K562 (cell line): Measurements from ENCODE around the gene USP48. TPM values are rescaled to one million over a fixed set of nuclear protein-coding genes. Genes with fewer than 3 reads are reported as not detected.

ENCODE experiments used
- ATAC-seq: fragments of 200-7000 bp; cut with Tn5 transposase; 3 replicates; pipeline ENCODE4 v1.9.1; 2020; ENCODE audit warnings: moderate library complexity
- Bru-seq: library from RNA; stranded (reverse); fragments of 400-500 nt; gene quantifications from one replicate; lab custom pipeline; 2021; lab: Mats Ljungman, UMichigan
- BruChase-seq, 2 experiments: library from RNA; stranded (reverse); fragments of 400-500 nt; gene quantifications; one replicate each; lab custom pipeline; 2021; lab: Mats Ljungman, UMichigan
- BruUV-seq: library from RNA; stranded (reverse); fragments of 400-500 nt; replicated peaks from 2 replicates; lab custom pipeline; 2021; lab: Mats Ljungman, UMichigan
- CTCF ChIA-PET: fragments of 300-600 bp; formaldehyde crosslinking; extraction: SDS; loops from one replicate; lab custom pipeline; 2021; ENCODE audit warnings: low intra/inter-chr PET ratio; lab: Yijun Ruan, JAX
- POLR2A ChIA-PET: fragments of 300-600, 350-650 bp; sonication (Branson Sonifier 250); formaldehyde crosslinking; extraction: SDS; loops from one replicate; lab custom pipeline; 2021; ENCODE audit warnings: antibody characterized with exemption, inconsistent platforms; lab: Yijun Ruan, JAX
- DNase-seq, 4 experiments: peaks; one replicate each; pipeline versions ENCODE4 v3.0.0 to v3.0.0-alpha.2; 2011 to 2018; ENCODE audit warnings: low spot score in 3 of 4, mixed read lengths in 3 of 4; ENCODE audit errors: extremely low read depth in 1 of 4
- FAIRE-seq: peaks from 2 replicates; lab custom pipeline; 2011; peaks lifted over from hg19 to GRCh38; lab: Jason Lieb, UNC
- H2AFZ ChIP-seq: 2 replicates; pipeline ENCODE4 v1.6.0; 2011; ENCODE audit warnings: low read depth, low read length, control low read depth, inconsistent platforms
- H3K27ac ChIP-seq: fragments of 200-600 bp; 3 replicates; pipeline ENCODE4 v1.8.0; 2011; ENCODE audit warnings: low read depth, mild to moderate bottlenecking, control low read depth, inconsistent platforms, low read length, moderate library complexity, mixed read lengths; ENCODE audit errors: extremely low read depth
- H3K27me3 ChIP-seq, 2 experiments: fragments of 300-600 bp in 1 of 2; 2 replicates in 1 of 2; 3 replicates in 1 of 2; pipeline versions ENCODE4 v1.6.0 to v1.8.0; 2011; ENCODE audit warnings: inconsistent platforms in 2 of 2, low read length in 2 of 2, mild to moderate bottlenecking in 1 of 2, mixed read lengths in 1 of 2, moderate library complexity in 1 of 2; ENCODE audit not compliant: control insufficient read depth in 2 of 2, insufficient read depth in 2 of 2
- H3K36me3 ChIP-seq: fragments of 300-600 bp; 3 replicates; pipeline ENCODE4 v1.8.0; 2011; ENCODE audit warnings: mild to moderate bottlenecking, low read length, inconsistent platforms; ENCODE audit not compliant: control insufficient read depth, insufficient read depth
- H3K4me1 ChIP-seq, 2 experiments: fragments of 200-600 bp in 1 of 2; replicated peaks in 1 of 2; 2 replicates in 1 of 2; 3 replicates in 1 of 2; pipeline versions ENCODE4 v1.5.1 to v1.8.0; 2011; ENCODE audit warnings: inconsistent platforms in 2 of 2, low read length in 2 of 2, mild to moderate bottlenecking in 1 of 2, mixed read lengths in 1 of 2, moderate library complexity in 1 of 2; ENCODE audit not compliant: control insufficient read depth in 2 of 2, insufficient read depth in 2 of 2
- H3K4me2 ChIP-seq: 2 replicates; pipeline ENCODE4 v1.6.1; 2011; ENCODE audit warnings: low read length, control low read depth, inconsistent platforms, mixed read lengths; ENCODE audit not compliant: insufficient read depth
- H3K4me3 ChIP-seq: fragments of 200-600 bp; sonication (generic), shearing (Covaris generic); 2 replicates; pipeline ENCODE4 v1.5.1; 2016; ENCODE audit warnings: control low read depth, inconsistent platforms
- H3K79me2 ChIP-seq: fragments of 200-600 bp; 3 replicates; pipeline ENCODE4 v1.8.0; 2011; ENCODE audit warnings: low read length, inconsistent platforms; ENCODE audit not compliant: control insufficient read depth, insufficient read depth
- H3K9ac ChIP-seq, 2 experiments: 2 replicates each; pipeline versions ENCODE4 v1.6.0 to v1.6.1; 2011; ENCODE audit warnings: low read depth in 2 of 2, low read length in 2 of 2, control low read depth in 1 of 2, inconsistent platforms in 1 of 2, mild to moderate bottlenecking in 1 of 2, mixed read lengths in 1 of 2; ENCODE audit not compliant: insufficient read depth in 1 of 2
- H3K9me1 ChIP-seq: one replicate; pipeline ENCODE4 v1.6.0; 2011; ENCODE audit warnings: inconsistent platforms, mild to moderate bottlenecking, low read length, moderate library complexity; ENCODE audit not compliant: control insufficient read depth, insufficient read depth
- H3K9me3 ChIP-seq: replicated peaks from 2 replicates; pipeline ENCODE4 v1.5.1; 2011; ENCODE audit warnings: low read depth, low read length, inconsistent platforms; ENCODE audit not compliant: control insufficient read depth, insufficient read depth
- H4K20me1 ChIP-seq: replicated peaks from 2 replicates; pipeline ENCODE4 v1.6.1; 2011; ENCODE audit warnings: low read length, inconsistent platforms, mixed read lengths; ENCODE audit not compliant: control insufficient read depth, insufficient read depth
- IRF2 ChIP-seq: sonication (generic); formaldehyde crosslinking; IDR thresholded peaks from 2 replicates; pipeline ENCODE4 v1.8.1; 2022; ENCODE audit warnings: mild to moderate bottlenecking, missing genetic modification reagents
- SAFB ChIP-seq: fragments of 200-400 bp; formaldehyde crosslinking; IDR thresholded peaks from 2 replicates; pipeline ENCODE4 v1.6.1; 2017; ENCODE audit warnings: low read depth, low read length, borderline replicate concordance
- TAF15 ChIP-seq: fragments of 200-400 bp; formaldehyde crosslinking; IDR thresholded peaks from 2 replicates; pipeline ENCODE4 v1.6.1; 2017; ENCODE audit warnings: mild to moderate bottlenecking, low read depth, low read length, moderate library complexity
- THAP12 ChIP-seq: fragments of 250-450 bp; sonication (Bioruptor Pico); IDR thresholded peaks from 2 replicates; pipeline ENCODE4 v1.9.0; 2021; ENCODE audit warnings: mild to moderate bottlenecking, inconsistent platforms
- ZFP36 ChIP-seq: fragments of 150-350 bp; IDR thresholded peaks from 2 replicates; pipeline ENCODE4 v1.6.1; 2018; ENCODE audit warnings: low read length, low read depth; ENCODE audit not compliant: partially characterized antibody
- ZNF239 ChIP-seq: fragments of 250-450 bp; sonication (Bioruptor Pico); IDR thresholded peaks from 2 replicates; pipeline ENCODE4 v1.4.0; 2020; ENCODE audit warnings: mild to moderate bottlenecking
- ZNF57 ChIP-seq: fragments of 450-650 bp; formaldehyde crosslinking; IDR thresholded peaks from 2 replicates; pipeline ENCODE4 v1.4.0; 2020; ENCODE audit warnings: mild to moderate bottlenecking, moderate library complexity
- WGBS: fragments of 100-300 bp; shearing (Covaris generic); methylation state at CpG from one replicate; pipeline ENCODE4 v1.1.6; 2016; ENCODE audit warnings: low coverage, mixed read lengths; ENCODE audit not compliant: insufficient coverage; ENCODE audit errors: missing lambda C conversion rate; 5-methylcytosine and 5-hydroxymethylcytosine counted together
- in situ Hi-C: fragments of 300-500 bp; cut with MboI; formaldehyde crosslinking; loops from 4 replicates; pipeline ENCODE4 v1.15.0; 2018; ENCODE audit warnings: inconsistent platforms, mixed read lengths
- intact Hi-C: fragments of 100-400 bp; cut with micrococcal nuclease; formaldehyde crosslinking; loops from 2 replicates; pipeline ENCODE4 v1.14.2; 2022
- long read RNA-seq, 3 experiments: library from polyadenylated mRNA in 2 of 3; library from RNA in 1 of 3; unstranded in 2 of 3; stranded (forward) in 1 of 3; transcript quantifications; one replicate each; pipeline ENCODE4 v2.0.0, GENCODE V29; 2019 to 2022
- polyA minus RNA-seq, 3 experiments: library from RNA; depleted of rRNA, polyadenylated mRNA; stranded (reverse); fragments of >200 nt; gene quantifications; 2 replicates each; pipeline ENCODE4 v1.2.3, GENCODE V29; 2011
- polyA plus RNA-seq, 8 experiments: library from polyadenylated mRNA; depleted of rRNA in 4 of 8; stranded (reverse) in 5 of 8; unstranded in 3 of 8; fragments of >200 nt; fragmentation: Nextera tagmentation in 2 of 8; fragmentation: Illumina TruSeq in 1 of 8; extraction: Ambion mirVana in 2 of 8; extraction: Trizol in 1 of 8; gene quantifications; 2 replicates each; pipeline versions ENCODE4 v1.2.1 to v1.2.3, GENCODE V29; 2011 to 2014; ENCODE audit warnings: inconsistent platforms in 1 of 8, missing spikeins in 1 of 8
- total RNA-seq, 7 experiments: library from RNA; depleted of rRNA in 6 of 7; stranded (reverse); fragments of >200 nt in 6 of 7; fragmentation: Illumina TruSeq in 2 of 7; extraction: Trizol in 2 of 7; gene quantifications; 2 replicates each; pipeline versions ENCODE4 v1.2.1 to v1.2.3, GENCODE V29; 2011 to 2021; ENCODE audit warnings: low replicate concordance in 1 of 7

Gene USP48, protein sequence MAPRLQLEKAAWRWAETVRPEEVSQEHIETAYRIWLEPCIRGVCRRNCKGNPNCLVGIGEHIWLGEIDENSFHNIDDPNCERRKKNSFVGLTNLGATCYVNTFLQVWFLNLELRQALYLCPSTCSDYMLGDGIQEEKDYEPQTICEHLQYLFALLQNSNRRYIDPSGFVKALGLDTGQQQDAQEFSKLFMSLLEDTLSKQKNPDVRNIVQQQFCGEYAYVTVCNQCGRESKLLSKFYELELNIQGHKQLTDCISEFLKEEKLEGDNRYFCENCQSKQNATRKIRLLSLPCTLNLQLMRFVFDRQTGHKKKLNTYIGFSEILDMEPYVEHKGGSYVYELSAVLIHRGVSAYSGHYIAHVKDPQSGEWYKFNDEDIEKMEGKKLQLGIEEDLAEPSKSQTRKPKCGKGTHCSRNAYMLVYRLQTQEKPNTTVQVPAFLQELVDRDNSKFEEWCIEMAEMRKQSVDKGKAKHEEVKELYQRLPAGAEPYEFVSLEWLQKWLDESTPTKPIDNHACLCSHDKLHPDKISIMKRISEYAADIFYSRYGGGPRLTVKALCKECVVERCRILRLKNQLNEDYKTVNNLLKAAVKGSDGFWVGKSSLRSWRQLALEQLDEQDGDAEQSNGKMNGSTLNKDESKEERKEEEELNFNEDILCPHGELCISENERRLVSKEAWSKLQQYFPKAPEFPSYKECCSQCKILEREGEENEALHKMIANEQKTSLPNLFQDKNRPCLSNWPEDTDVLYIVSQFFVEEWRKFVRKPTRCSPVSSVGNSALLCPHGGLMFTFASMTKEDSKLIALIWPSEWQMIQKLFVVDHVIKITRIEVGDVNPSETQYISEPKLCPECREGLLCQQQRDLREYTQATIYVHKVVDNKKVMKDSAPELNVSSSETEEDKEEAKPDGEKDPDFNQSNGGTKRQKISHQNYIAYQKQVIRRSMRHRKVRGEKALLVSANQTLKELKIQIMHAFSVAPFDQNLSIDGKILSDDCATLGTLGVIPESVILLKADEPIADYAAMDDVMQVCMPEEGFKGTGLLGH
- 194 and 717 TPM in 2 replicates for total RNA-seq (2011; cell fraction: chromatin; rRNA removed; ENCODE audit: low replicate concordance)
- total RNA-seq (2011; cell fraction: nucleolus; rRNA removed): 95.7 and 151 TPM in 2 replicates
- total RNA-seq (2011; cell fraction: nucleoplasm; rRNA removed): 249 and 315 TPM in 2 replicates
- total RNA-seq (2014; rRNA removed) (89.9 and 91.0 TPM in 2 replicates), total RNA-seq (2014; rRNA removed; fragmentation: Illumina TruSeq; extraction: Trizol) (106 and 120 TPM in 2 replicates), total RNA-seq (2015; rRNA removed; fragmentation: Illumina TruSeq; extraction: Trizol) (102 and 109 TPM in 2 replicates), total RNA-seq (2021) (123 TPM in 2 replicates), polyA plus RNA-seq (2011; rRNA removed) (78.6 and 97.2 TPM in 2 replicates), polyA plus RNA-seq (2014; fragmentation: Illumina TruSeq; extraction: Trizol) (101 and 121 TPM in 2 replicates), polyA plus RNA-seq (2014; fragmentation: Nextera tagmentation; extraction: Ambion mirVana) (10 to 100 TPM; 23.3 to 30.3 TPM), polyA plus RNA-seq (2014; rRNA removed) (101 and 106 TPM in 2 replicates), polyA minus RNA-seq (2011; rRNA and poly(A)+ RNA removed) (149 and 168 TPM in 2 replicates), Bru-seq, nascent RNA (percentile 93 among the genes with signal in this experiment), BruChase-seq, experiment 1, labeled RNA remaining after a 2-hour chase (percentile 95 among the genes with signal in this experiment), BruChase-seq, experiment 2, labeled RNA remaining after a 6-hour chase (percentile 96 among the genes with signal in this experiment)
- 13.8 and 29.6 TPM in 2 replicates for polyA plus RNA-seq (2011; cell fraction: cytosol; rRNA removed)
- 94.2 and 106 TPM in 2 replicates for polyA plus RNA-seq (2011; cell fraction: nucleus; rRNA removed)
- polyA plus RNA-seq (2012): 92.9 and 103 TPM in 2 replicates
- polyA minus RNA-seq (2011; cell fraction: cytosol; rRNA and poly(A)+ RNA removed): 39.7 and 45.1 TPM in 2 replicates
- 77.0 and 154 TPM in 2 replicates for polyA minus RNA-seq (2011; cell fraction: nucleus; rRNA and poly(A)+ RNA removed)
- long read RNA-seq, experiment 1, full-length matches to known transcripts: 165 of 560 reads
- long read RNA-seq, experiment 1, partial matches to known transcripts: 289 of 560 reads
- long read RNA-seq, experiment 1, other reads (novel, unspliced or antisense): 106 of 560 reads
- long read RNA-seq, experiment 2, full-length matches to known transcripts: 22 of 127 reads
- long read RNA-seq, experiment 2, partial matches to known transcripts: 44 of 127 reads
- long read RNA-seq, experiment 2, other reads (novel, unspliced or antisense): 61 of 127 reads
- long read RNA-seq, experiment 3, full-length matches to known transcripts: 34 of 159 reads
- long read RNA-seq, experiment 3, partial matches to known transcripts: 100 of 159 reads
- long read RNA-seq, experiment 3, other reads (novel, unspliced or antisense): 25 of 159 reads

- H3K9me1 ChIP-seq: no peaks in the 10 kb centered on the region
- peak within 1 kb of the TSS; percentile 95 for H3K4me2 ChIP-seq
- no peaks in the 10 kb centered on the region for H3K9me3 ChIP-seq
- H3K4me1 ChIP-seq: peaks cover 17 to 31% of the 10 kb centered on the region in 2 experiments; a peak in 4 of 5 replicates
- ChIA-PET POLR2A (interaction anchor here (0.6 to 3.8 kb wide), 22 partner anchors 9 to 1126 kb away, joined by 3 to 24 read pairs (median 3); no protein-coding TSS in a partner anchor), CTCF (interaction anchor here (0.6 to 1.1 kb wide), 3 partner anchors 80 to 124 kb away, joined by 3 to 4 read pairs (median 3); no protein-coding TSS in a partner anchor)
- peak within 1 kb of the TSS; percentile 94 to 100 for H3K9ac ChIP-seq
- peak within 1 kb of the TSS; percentile 99 for H3K27ac ChIP-seq
- in situ Hi-C loops (no loop called here), intact Hi-C loops (loop anchor here (1.0 to 5.0 kb wide), 6 partner anchors 32 to 244 kb away; no protein-coding TSS in a partner anchor)
- H3K27me3 ChIP-seq: no peaks in the 10 kb centered on the region
- peak; percentile 96 to 100 (median 98) for DNase-seq
- H4K20me1 ChIP-seq: no peaks in the 10 kb centered on the region; the same call in 1 of the 2 replicates
- peak within 1 kb of the TSS; percentile 86 for H2AFZ ChIP-seq
- peak; percentile 90 for FAIRE-seq
- peak; percentile 81 for ATAC-seq
- peaks cover 49% of the 10 kb centered on the region for H3K79me2 ChIP-seq
- WGBS: under 1% methylated on average over 71 of the region's 82 CpGs
- peak within 1 kb of the TSS; percentile 61 for H3K4me3 ChIP-seq
- TSS peak; percentile 82 for BruUV-seq
- peaks cover 7% of the 10 kb centered on the region; the same call in 2 of the 3 replicates for H3K36me3 ChIP-seq
- peak; percentile 91 for TF ChIP-seq THAP12
- no peak for TF ChIP-seq ZFP36
- TF ChIP-seq TAF15: no peak
- no peak for TF ChIP-seq SAFB
- TF ChIP-seq ZNF57 (CRISPR knock-in tag): 0 out of 2 replicates have a peak, but pooled peaks have one; percentile 29
- no peak for TF ChIP-seq ZNF239 (CRISPR knock-in tag)
- TF ChIP-seq IRF2 (CRISPR knock-in tag): no peak
Observed at GRCh38 chr1:21782868-21783678, at the start of gene USP48. Gene USP48 (minus strand): TSS chr1:21783149. CDS start chr1:21782957, 192 bp downstream.
